ENCODE results near the gene PIH1D2. TPM values are rescaled to one million over a fixed set of nuclear protein-coding genes. Genes with fewer than 3 reads are reported as not detected.

Gene PIH1D2
- total and polyA plus RNA-seq, 2 donors (not counting 1 experiment from before 2014, with no cell fraction given), result 0.06 to 0.67 TPM

GRCh38 chr11:112087212-112087611 lies 13.4 kb upstream of the PIH1D2 start:
- no peak for ATAC-seq (ENCODE audit: low read depth)
- no peaks in the 10 kb centered on the region for H3K27me3 Mint-ChIP-seq
- H3K9me3 Mint-ChIP-seq (ENCODE audit: insufficient read depth), result no peaks in the 10 kb centered on the region
- Histone ChIP-seq H3K9ac (ENCODE audit: low read length) (peak overlapping the region; percentile 93), H3K79me2 (ENCODE audit: control insufficient read depth, insufficient read depth, low read length) (peaks cover 48% of the 10 kb centered on the region), H4K20me1 (ENCODE audit: control insufficient read depth, insufficient read depth, low read length, poor library complexity, severe bottlenecking) (no peaks in the 10 kb centered on the region), H3K4me2 (replicated peaks; ENCODE audit: low read depth, low read length, poor library complexity, severe bottlenecking) (peak overlapping the region; percentile 91), H3K9me3 (ENCODE audit: control extremely low read depth in 1 of 3, control insufficient read depth in 2 of 3, insufficient read depth in 1 of 3, low read length in 2 of 3) (no peaks in the 10 kb centered on the region), H3K4me3 (ENCODE audit: control extremely low read depth in 1 of 5, extremely low read depth in 1 of 5, insufficient read depth in 1 of 5, low read depth in 2 of 5, low read length in 4 of 5) (peak overlapping the region; percentile 73 to 100 (median 97)), H3K27ac (ENCODE audit: low read length in 2 of 2) (peak overlapping the region; percentile 77 to 91), H2AFZ (ENCODE audit: insufficient read depth, low read depth, low read length, poor library complexity, severe bottlenecking) (peak overlapping the region; percentile 91), H3K27me3 (replicated peaks in 1 of 4; ENCODE audit: control extremely low read depth in 1 of 4, control insufficient read depth in 3 of 4, insufficient read depth in 4 of 4, low read length in 3 of 4) (no peaks in the 10 kb centered on the region), H3K4me1 (ENCODE audit: control insufficient read depth in 2 of 2, insufficient read depth in 2 of 2, low read length in 2 of 2) (peaks cover 18 to 21% of the 10 kb centered on the region in 2 donors), H3K36me3 (replicated peaks in 1 of 2; ENCODE audit: control extremely low read depth in 1 of 2, control insufficient read depth in 1 of 2, extremely low read depth in 1 of 2, insufficient read depth in 2 of 2, low read length in 1 of 2) (peaks cover 3 to 56% of the 10 kb centered on the region in 2 experiments)
- CTCF ChIA-PET, result interaction anchor here (0.7 to 2.0 kb wide), 7 partner anchors 11 to 193 kb away, joined by 3 to 6 read pairs (median 4); no protein-coding TSS in a partner anchor
- H3K4me3 Mint-ChIP-seq, result peak overlapping the region; percentile 89
- POLR2A ChIA-PET, result interaction anchor here (0.6 to 1.1 kb wide), 4 partner anchors 14 to 216 kb away, joined by 3 to 7 read pairs (median 4); partner anchors contain the start of gene ALG9
- intact Hi-C loops (cut with micrococcal nuclease), result loop anchor here (2.0 kb wide), 2 partner anchors 216 to 1686 kb away; partner anchors contain the start of genes ALG9 and ZW10
- H3K4me1 Mint-ChIP-seq, result peaks cover 42% of the 10 kb centered on the region
- DNase-seq, result peak; percentile 13
- whole genome bisulfite sequencing (ENCODE audit: insufficient coverage), result 38% methylated on average over 7 of the region's 10 CpGs
- peak overlapping the region; percentile 93 for H3K27ac Mint-ChIP-seq
- TF ChIP-seq EZH2 (IDR thresholded peaks at IDR 0.05; ENCODE audit: borderline replicate concordance, insufficient read depth, low read depth, low read length, poor library complexity, severe bottlenecking) (no peak), CTCF (IDR thresholded peaks at IDR 0.05) (no peak)
